Stimulated activated CD4-positive, alpha-beta T cell treated with anti-CD3 and anti-CD28 coated beads, Interleukin-4, amount 100 ng/mL, for 4 hours (primary cell): ENCODE data around the gene CFDP1.

Experiments
- DNase-seq, 2 experiments: peaks; one replicate each; pipeline ENCODE4 v3.0.0-alpha.2; 2020

The CFDP1 gene

GRCh38 chr16:75364286-75364791, 69.0 kb downstream of the CFDP1 start:
- no peak for DNase-seq

- no peak for DNase-seq
Observed at GRCh38 chr16:75362846-75363245, 70.5 kb downstream of the CFDP1 start.

GRCh38 chr16:75361936-75362335, 71.4 kb downstream of the CFDP1 start:
- no peak for DNase-seq

- DNase-seq = no peak
Observed at GRCh38 chr16:75354170-75354569, 79.1 kb downstream of the CFDP1 start.

GRCh38 chr16:75351183-75351582, 82.1 kb downstream of the CFDP1 start:
- DNase-seq = no peak

GRCh38 chr16:75345711-75346110, 87.6 kb downstream of the CFDP1 start:
- no peak for DNase-seq

GRCh38 chr16:75343941-75344340, 89.4 kb downstream of the CFDP1 start:
- no peak for DNase-seq

- no peak for DNase-seq
Observed at GRCh38 chr16:75343286-75343685, 90.0 kb downstream of the CFDP1 start.

GRCh38 chr16:75342308-75342811, 90.9 kb downstream of the CFDP1 start:
- no peak for DNase-seq

- no peak for DNase-seq
Observed at GRCh38 chr16:75341564-75342307, 91.6 kb downstream of the CFDP1 start.

GRCh38 chr16:75340741-75341491, 92.4 kb downstream of the CFDP1 start:
- no peak for DNase-seq

GRCh38 chr16:75337430-75337829, 95.9 kb downstream of the CFDP1 start:
- no peak for DNase-seq

GRCh38 chr16:75336521-75336920, 96.8 kb downstream of the CFDP1 start:
- DNase-seq = no peak

GRCh38 chr16:75333721-75334163, 99.6 kb downstream of the CFDP1 start:
- no peak for DNase-seq

- no peak for DNase-seq
Observed at GRCh38 chr16:75329943-75330342, 103.4 kb downstream of the CFDP1 start.

- DNase-seq = no peak
Observed at GRCh38 chr16:75326333-75326732, 107.0 kb downstream of the CFDP1 start.

- DNase-seq = no peak
Observed at GRCh38 chr16:75323933-75324332, 109.4 kb downstream of the CFDP1 start.

GRCh38 chr16:75323198-75323597, 110.1 kb downstream of the CFDP1 start:
- DNase-seq = no peak

GRCh38 chr16:75322740-75323139, 110.6 kb downstream of the CFDP1 start:
- DNase-seq = no peak

- no peak for DNase-seq
Observed at GRCh38 chr16:75320435-75320834, 112.9 kb downstream of the CFDP1 start.

GRCh38 chr16:75319513-75320411, 113.5 kb downstream of the CFDP1 start:
- DNase-seq = no peak

- no peak for DNase-seq
Observed at GRCh38 chr16:75318737-75319136, 114.6 kb downstream of the CFDP1 start.

GRCh38 chr16:75317532-75317931, 115.8 kb downstream of the CFDP1 start:
- DNase-seq = no peak
